HG03469 (cell line): ENCODE measurements around the gene CYTH1.

Experiments
- ATAC-seq: cut with Tn5 transposase; IDR thresholded peaks from one replicate; pipeline ENCODE4 v1.9.1; 2021; ENCODE audit warnings: mild to moderate bottlenecking, moderate library complexity, moderate number of reproducible peaks; ENCODE audit not compliant: unreplicated experiment

CYTH1 gene

GRCh38 chr17:78737332-78737731 lies 44.7 kb downstream of the CYTH1 start:
- ATAC-seq, result no peak

GRCh38 chr17:78736526-78737079 lies 45.5 kb downstream of the CYTH1 start:
- no peak for ATAC-seq

DNA sequence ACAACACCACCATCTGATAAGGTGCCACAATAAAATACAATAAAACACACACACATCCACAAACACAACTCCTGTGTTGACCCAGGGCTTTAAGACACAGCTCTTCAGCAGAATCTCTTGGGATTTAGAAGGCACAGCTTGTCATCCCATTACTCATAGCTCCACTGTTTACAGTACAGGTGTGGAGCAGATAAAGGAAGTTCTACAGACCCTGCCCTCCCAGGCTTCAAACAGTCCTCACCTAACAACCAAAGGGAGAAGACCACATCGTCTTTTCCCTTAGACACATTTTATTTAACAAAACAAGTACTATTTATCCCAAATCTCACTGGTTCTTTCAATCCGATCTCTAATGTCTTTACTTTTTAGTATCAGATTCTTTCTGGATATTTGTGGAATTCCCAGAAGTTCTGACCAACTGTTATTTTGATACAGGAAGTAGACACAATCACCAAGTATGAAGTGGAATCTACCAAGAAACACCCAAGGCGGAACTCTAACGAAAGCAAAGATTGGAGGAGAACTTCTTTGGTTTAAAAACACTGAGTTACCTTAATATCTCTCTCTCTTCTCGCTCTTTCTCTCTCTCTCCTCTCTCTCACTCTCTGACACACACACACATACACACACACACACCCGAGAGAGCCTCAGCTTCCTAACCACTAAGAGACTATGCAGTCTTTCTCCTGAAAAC lies 46.1 kb downstream of the CYTH1 start:
- ATAC-seq, result no peak

GRCh38 chr17:78734793-78735641 lies 47.1 kb downstream of the CYTH1 start:
- no peak for ATAC-seq

DNA sequence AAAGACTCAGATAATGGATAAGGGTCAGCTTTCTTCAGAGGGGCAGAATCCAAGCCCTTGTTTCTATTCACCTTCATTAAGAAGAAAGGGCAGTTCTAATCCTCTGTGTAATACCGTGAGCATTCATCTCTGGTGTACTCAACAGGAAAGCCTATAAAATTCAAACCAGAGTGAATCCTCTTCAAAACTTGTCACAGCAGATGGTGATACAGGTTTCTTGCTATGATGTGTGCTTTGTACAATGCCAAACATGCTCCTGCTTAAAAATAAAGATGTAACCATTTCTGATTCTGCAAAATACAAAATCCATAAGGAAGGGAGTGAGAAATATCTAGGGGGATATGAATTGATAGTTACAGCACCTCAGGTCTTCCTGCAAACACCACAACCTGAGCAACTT lies 49.7 kb downstream of the CYTH1 start:
- no peak for ATAC-seq

DNA sequence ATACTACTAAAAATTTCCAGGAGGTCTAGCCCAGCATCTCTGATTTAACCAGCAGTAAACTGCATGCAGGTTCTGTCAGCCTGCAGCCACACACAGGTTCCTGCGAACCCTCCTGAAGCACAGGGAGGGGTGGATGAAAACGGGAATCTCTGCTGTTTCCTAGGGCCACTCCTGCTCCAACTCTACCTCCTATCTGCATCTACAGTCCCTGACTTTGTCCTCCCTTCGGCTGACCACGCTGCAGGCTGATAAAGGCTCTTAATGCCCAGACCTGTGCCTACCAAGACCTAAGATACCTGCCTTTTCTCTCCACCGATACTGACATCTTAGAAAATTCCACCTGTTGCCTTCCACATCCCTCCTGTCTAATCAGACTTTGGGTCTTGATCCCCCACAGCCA lies 50.2 kb downstream of the CYTH1 start:
- ATAC-seq, result no peak

GRCh38 chr17:78729641-78730040 lies 52.4 kb downstream of the CYTH1 start:
- ATAC-seq, result no peak

DNA sequence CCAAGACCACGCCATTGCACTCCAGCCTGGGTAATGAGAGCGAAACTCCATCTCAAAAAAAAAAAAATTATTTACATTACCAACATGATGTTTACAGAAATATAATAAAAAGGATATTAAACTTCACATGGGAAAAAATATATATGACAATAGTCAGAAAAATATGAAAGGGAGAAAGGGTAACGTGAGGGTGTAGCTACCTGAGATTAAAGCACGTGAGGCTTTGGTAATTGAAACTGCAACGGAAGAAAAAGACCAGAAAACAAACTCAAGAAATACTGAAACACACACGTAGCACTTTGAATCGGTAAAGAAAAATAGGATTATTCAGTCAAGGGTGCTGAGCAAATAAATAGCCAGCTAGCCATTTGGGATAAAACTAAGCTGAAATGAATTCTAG lies 53.6 kb downstream of the CYTH1 start:
- ATAC-seq, result no peak

DNA sequence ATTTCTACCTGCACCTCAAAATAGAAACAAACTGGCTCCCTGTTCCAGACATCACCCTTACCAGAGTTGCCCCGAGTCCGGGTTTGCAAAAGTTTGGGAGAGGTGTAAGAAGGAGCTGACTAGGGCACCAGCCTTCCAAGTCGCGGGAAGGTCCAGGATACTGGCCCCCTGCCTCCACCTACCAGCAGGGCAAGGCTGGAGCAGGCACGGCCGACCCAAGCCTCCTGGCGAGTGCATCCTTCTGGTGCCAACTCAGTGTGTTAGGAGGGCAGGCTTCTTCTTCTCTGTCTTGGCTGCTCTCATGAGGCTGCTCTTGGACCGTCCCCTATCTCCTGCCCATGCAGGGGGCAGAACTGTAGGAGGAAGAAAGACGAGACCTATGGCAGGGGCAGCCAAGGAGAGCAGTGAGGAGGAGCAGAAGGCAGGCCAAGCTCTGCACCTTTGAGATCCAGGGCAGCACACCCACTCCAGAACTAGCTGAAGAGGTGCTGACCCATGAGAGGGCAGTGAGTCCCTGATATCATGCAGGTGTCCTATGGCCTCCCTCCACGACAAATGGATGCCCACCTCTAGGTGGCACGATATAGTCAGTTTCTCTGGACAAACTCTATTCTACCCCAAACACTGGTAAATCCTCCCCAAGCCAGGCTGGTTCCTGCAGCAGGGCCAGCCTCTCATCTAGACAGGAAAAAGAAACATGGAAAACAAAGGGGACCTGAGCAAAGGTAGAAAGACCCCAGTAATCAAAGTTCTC lies 54.4 kb downstream of the CYTH1 start:
- ATAC-seq, result no peak

DNA sequence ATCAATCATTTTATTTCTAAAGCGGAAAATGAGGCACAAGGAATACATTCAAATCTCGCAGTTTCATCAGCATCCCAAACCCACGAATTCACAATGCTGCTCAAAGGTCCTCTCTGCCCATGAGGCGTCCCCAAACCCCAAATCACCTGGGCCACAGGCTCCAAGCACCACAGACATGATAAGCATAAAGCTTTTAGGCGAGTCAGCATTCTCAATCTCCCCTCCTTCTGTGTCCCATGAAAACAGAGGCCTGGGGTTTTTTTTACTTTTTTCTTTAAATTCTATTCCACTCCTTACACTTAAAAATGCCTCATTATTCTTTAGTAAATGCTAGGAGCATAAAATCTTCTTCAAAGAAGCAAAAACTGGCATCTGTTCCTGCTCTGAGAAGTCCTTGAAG lies 55.0 kb downstream of the CYTH1 start:
- no peak for ATAC-seq

DNA sequence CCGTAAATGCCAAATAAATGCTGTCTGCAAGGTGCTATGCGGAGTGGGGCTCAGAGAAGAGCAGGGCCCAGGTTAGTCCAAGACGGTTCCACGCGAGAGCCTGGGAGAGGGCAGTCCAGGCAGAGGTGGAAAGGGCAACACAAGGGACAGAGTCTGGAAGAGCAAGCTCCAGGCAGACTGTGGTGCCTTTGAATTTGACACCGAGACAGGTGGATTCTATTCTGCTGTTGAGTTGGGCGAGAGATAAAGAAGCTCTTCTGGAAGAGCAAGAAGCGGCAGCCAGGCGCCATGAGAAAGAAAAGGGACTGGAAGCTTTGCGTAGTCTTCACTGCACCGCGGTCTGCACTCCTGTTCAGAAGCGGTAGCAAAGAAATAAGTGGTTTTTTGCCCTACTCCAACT lies 55.6 kb downstream of the CYTH1 start:
- no peak for ATAC-seq

GRCh38 chr17:78725448-78726021 lies 56.5 kb downstream of the CYTH1 start:
- no peak for ATAC-seq

DNA sequence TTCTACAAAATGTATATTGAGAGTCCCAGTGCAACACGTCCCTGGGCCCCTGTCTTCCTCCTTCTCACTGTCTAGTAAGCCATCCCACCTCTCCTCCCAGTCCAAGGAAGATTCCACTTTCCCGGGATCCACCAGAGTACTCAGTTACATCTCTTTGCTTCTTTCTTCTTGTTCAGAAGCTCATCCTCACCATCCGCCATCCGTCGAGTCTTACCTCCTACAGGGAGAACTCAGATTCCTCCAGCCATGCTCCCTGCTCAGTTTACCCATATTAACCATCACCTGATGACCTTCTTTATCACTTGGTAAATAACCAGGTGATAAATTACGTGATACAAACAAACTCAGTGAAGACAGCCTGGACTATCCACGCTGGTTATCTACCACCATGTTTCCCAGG lies 57.1 kb downstream of the CYTH1 start:
- ATAC-seq, result no peak

DNA sequence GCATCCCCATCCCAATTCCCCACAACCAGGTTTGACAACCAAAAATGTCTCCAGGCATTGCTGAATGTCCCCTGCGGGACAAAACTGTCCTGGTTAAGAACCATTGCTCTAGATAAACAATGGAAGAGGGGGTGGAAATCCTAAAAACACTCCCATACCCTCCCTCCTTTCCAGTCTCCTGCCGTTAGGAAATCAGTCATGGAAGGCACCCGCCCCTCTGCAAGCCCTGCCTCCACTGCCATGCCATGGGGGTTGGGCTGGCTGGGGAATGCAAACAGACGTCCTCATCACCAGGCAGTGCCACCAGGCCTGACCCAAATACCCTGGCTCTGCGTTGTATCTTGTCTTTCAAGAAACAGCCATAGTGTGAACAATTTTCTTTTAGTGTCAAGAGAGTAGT lies 57.5 kb downstream of the CYTH1 start:
- no peak for ATAC-seq

DNA sequence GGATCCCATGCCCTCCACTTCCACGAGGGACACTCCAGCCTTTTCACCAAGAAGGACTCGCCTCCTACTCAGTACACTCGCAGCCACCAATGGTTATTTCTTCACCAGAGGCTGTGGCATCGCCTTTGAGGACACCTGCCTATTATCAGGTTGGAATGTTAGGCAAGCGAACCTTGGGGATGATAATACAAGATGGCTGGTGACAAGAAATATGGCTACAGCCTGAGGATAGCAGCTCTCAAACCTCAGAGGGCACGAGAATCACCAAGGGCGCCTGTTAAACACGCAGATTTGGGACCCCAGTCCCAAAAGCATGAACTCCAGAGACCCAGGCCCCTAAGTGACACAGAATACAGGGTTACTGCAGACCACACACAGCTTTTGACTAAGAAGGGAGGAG lies 58.1 kb downstream of the CYTH1 start:
- no peak for ATAC-seq

DNA sequence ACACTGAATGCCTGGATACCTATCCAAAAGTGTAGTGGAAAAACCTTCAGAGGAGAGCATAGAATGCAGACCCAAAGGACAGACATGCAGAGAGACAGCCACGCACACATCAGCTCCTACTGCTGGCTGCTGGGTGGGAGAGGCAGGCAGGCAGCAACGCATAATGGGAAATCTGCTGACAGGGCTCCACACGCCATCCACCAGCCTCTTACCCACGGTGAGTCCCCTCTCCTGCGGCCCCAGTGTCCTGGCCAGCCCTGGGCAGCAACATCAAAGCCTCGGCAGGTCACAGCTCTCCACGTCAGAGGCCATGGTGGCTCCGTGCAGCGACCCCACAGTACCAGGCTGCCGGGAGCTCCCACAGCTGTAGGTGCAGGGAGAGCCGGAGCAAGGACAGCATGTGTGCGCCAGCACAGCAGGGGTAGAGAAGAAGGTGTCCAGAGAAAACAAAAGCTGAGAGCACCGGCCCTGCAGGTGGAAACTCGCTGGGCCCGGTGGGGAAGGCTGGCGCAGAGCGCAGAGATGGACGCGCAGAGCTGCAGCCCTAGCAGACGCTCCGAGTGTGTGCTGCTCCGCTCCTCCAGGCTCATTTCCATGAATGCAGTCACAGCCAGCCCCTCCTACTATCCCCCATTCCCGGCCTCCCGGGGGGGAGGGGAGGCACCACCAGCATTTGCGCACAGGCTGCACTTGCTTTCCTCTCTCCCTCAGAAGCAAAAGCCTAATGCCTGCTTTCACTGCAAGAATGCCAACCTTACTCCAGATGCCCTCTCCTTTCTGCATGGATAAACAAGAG lies 58.9 kb downstream of the CYTH1 start:
- no peak for ATAC-seq

DNA sequence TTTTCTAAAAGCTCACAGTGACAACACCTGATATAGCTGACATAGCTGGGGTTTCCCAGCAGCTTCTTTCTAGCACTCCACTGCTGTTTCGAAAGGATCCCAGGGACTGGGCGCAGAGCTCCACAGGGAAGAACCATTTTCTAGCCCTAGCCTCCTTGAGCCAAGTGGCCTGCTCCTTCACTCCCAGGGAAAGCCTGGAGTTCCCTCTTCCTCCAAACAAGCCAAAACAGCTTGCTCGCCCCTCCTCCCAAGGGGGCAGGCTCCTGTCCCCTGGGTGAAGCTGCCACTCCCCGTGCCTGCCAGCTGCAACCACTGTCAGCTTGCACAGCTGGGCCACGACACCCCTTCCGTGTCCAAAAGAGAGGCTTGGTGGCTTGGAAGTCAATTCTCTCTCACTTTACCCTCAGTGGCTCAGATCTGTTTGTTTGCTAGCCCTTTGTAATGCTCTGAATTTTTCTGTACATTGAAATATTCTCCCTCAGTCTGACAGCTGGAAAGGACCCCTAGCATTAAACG lies 59.8 kb downstream of the CYTH1 start:
- no peak for ATAC-seq

DNA sequence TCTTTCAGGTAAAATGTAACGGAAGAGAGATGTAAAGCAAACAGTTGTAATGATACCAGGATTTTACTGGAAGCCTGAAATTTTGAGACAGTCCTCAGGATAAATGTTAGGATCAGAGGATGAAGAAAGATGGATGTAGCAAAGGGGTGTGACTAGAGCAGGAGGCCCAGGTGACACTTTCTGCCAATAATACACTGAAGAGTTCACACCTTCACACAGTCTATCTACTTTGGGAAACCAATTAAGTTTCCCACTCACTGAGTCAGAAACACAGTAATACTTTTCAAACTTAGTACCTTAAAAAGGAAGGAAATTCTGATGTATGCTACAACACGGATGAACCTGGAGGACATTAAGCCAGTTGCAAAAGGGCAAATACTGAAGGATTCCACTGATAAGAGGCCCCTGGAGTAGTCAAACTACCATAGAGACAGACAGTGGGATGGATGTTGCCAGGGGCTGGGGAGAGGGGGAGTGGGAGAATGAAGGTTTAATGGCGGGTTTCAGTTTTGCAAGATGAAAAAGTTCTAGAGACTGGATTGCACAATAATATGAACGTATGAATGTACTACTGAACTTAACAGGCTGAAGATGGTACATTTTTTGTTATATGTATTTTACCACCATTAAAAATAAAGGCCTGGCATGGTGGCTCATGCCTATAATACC lies 62.3 kb downstream of the CYTH1 start:
- no peak for ATAC-seq

- ATAC-seq, result no peak
Measured at GRCh38 chr17:78718575-78719208, 63.4 kb downstream of the CYTH1 start.
